T47D (cell line): ENCODE data around the gene NIPBL.
"Not testable (repeated sequence)": the region's sequence is repeated elsewhere in the genome, so short reads cannot be mapped to it uniquely, and the experiment has no call there.

Experiments used
- DNase-seq, 2 experiments: peaks; one replicate each; pipeline versions ENCODE4 v3.0.0 to v3.0.0-alpha.2; 2011 to 2012; ENCODE audit warnings: low read depth in 1 of 2, low spot score in 1 of 2
- JUND ChIP-seq: IDR thresholded peaks from 2 replicates; pipeline ENCODE4 v1.6.1; 2012; ENCODE audit warnings: low read depth
- in situ Hi-C: cut with HindIII; loops from 2 replicates; pipeline ENCODE4 v1.10.0; 2016; ENCODE audit warnings: low sequenced_read_pairs, low pct_unique_long_range_greater_than_20kb

The NIPBL gene

DNA sequence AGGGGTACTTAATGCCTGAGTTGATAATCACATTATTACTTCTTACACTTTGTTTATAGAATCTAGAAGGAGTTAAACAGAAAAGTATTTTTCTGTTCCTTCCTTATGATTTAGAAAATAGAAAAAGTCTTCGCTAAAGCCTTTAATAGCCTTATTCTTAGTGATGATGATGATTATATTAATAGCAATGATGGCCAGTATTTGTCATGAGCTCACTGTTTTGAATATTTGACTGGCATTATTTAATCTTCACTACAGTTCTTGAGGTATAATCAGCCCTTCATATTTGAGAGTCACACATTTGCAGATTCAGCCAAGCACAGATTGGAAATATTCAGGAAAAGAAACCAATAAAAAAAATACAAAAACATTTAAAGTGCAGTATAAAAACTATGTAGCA is 23.3 kb downstream of the NIPBL start:
- no peak for DNase-seq
- no peak for TF ChIP-seq JUND
- in situ Hi-C loops, result no loop called here

DNA sequence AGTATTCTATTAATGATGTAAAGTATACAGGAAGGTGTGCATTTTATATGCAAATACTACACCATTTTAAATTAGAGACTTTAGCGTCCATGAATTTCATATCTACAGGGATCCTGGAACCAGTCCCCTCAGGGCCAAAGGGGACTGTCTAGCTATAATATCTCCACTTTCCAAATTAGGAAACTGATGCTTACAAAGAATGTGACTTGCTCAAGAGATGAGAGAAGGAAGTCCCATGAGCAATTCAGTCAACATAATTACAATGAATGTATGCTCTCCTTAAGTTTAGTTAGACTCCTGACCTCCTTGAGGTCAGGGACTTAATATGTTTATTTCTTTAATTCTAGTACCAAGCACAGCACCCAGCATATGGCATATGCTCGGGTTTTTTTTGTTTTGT is 23.7 kb downstream of the NIPBL start:
- no peak for DNase-seq
- TF ChIP-seq JUND, result no peak
- in situ Hi-C loops, result no loop called here

DNA sequence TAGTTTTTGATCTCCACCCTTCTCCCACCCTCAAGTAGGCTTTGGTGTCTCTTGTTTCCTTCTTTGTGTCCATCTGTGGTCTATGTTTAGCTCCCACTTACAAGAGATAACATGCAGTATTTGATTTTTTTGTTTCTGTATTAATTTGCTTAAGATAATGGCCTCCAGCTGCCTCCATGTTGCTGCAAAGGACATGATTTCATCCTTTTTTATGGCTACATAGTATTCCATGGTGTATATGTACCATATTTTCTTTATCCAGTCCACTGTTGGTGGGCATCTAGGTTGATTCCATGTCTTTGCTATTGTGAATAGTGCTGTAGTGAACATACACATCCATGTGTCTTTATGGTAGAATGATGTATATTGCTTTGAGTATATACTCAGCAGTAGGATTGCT is 24.5 kb downstream of the NIPBL start:
- DNase-seq, in situ Hi-C loops: not testable (repeated sequence)

DNA sequence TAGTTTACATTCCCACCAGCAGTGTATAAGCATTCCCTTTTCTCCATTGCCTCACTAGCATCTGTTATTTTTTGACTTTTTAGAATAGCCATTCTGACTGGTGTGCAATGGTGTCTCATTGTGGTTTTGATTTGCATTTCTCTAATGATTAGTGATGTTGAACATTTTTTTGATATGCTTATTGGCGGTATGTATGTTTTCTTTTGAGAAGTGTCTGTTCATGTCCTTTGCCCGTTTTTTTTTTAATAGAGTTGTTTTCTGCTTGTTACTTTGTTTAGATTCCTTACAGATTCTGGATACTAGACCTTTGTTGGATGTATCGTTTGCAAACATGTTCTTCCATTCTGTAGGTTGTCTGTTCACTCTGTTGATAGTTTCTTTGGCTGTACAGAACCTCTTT is 25.3 kb downstream of the NIPBL start:
- DNase-seq, result no peak
- in situ Hi-C loops, result no loop called here
- no peak for TF ChIP-seq JUND

DNA sequence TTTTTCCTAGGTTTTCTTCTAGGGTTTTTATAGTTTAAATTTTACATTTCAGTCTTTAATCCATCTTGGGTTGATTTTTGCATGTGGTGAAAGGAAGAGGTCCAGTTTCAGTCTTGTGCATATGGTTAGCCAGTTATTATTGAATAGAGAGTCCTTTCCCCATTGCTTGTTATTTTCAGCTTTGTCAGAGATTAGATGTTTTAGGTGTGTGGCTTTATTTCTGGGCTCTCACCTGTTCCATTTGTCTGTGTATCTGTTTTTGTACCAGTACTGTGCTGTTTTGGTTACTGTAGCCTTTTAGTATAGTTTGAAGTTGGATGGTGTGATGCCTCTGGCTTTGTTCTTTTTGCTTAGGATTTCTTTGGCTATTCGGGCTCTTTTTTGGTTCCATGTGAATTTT is 25.8 kb downstream of the NIPBL start:
- DNase-seq, result no peak
- no peak for TF ChIP-seq JUND
- in situ Hi-C loops, result no loop called here

DNA sequence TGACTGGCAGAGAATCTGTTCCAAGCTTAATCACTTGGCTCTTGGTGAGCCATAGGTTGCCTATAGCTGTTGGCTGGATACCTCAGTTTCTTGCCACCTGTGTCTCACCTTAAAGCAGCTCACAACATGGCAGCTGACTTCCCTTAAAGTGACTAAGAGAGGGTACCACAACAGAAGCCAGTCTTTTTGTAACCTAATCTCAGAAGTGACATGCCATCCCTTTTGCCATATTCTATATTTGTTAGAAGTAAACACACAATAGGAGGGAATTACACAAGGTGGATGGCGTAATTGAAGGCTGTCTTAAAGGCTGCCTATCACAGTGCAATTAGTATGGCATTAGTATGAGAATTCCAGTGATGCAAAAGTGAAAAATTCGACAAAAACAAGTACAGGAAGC is 28.1 kb downstream of the NIPBL start:
- TF ChIP-seq JUND, result no peak
- DNase-seq, result no peak
- in situ Hi-C loops, result no loop called here

DNA sequence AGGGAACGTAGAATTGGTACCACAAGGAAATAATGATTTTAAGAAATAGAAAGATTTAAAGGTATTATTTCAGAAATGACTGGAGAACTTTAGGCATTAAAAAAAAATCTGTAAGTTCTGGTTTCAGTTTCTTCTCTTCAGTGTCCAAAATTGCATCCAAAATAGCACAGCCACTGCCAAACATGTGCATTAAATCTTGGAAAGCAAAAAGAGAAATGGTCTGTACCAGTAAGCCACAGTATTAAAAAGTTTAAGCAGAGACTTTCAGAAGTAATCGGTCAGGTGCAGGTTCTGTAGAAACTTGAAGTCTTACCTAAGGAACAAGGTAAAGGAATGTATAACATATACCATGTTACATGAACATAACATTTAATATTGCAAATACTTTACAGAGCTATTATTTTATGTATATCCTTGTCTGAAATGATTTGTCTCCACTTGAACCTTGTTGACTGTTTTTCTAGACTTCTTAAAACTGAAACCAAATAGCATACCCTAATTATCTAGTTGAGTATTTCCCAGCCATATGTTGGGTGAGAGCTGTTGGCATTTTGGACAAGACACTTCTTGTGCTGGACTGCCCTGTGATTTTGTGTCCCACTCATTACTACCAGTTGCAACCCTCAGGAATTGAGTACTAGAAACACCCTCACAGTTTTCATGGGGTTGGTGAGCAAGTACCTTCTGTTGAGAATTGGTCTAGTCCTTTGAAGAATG is 32.1 kb downstream of the NIPBL start:
- no peak for DNase-seq
- no peak for TF ChIP-seq JUND
- in situ Hi-C loops, result no loop called here

DNA sequence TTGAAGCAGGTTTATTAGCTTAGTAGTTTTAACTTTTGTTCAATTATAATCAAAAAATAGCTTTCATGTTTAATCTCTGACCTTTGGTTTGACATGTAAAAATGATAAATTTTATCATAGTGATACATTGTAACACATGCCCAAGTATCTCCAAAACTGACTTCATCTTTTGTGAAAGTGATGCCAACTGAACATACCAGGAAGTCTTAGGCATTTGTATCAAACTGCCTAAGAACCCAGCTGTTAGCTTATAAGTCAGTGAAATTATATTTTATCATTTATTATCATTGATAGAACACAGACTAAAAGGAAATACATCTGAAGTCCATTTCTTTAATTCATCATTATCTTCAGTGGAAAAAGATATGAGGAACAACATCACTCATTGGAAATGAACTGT is 39.1 kb downstream of the NIPBL start:
- DNase-seq, result no peak
- in situ Hi-C loops, result no loop called here
- no peak for TF ChIP-seq JUND

DNA sequence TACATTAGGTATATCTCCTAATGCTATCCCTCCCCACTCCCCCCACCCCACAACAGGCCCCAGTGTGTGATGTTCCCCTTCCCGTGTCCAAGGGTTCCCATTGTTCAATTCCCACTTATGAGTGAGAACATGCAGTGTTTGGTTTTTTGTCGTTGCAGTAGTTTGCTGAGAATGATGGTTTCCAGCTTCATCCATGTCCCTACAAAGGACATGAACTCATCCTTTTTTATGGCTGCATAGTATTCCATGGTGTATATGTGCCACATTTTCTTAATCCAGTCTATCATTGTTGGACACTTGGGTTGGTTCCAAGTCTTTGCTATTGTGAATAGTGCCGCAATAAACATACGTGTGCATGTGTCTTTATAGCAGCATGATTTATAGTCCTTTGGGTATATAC is 40.0 kb downstream of the NIPBL start:
- in situ Hi-C loops, DNase-seq: not testable (repeated sequence)

DNA sequence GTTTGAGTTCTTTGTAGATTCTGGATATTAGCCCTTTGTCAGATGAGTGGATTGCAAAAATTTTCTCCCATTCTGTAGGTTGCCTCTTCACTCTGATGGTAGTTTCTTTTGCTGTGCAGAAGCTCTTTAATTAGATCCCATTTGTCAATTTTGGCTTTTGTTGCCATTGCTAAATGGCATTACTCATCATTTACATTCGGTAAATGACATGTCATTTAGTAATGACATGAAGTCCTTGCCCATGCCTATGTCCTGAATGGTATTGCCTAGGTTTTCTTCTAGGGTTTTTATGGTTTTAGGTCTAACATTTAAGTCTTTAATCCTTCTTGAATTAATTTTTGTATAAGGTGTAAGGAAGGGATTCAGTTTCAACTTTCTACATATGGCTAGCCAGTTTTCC is 40.8 kb downstream of the NIPBL start:
- in situ Hi-C loops, DNase-seq: not testable (repeated sequence)

DNA sequence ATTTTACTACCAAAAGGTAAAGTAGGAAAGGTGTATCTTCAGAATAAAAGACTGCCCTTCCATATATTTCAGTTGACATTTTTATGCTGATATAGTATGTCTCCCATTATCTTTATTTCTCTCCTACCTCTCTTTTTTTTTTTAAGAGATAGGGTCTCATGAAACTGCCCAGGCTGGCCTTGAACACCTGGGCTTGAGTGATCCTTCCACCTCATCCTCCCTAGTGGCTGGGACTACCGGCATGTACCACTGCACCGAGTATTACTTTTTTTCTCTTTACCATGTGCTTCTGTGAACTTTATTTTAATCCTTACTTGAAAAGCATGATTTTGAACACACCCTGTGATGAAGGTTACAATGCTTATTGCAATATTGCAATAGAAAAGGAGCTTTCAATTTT is 42.7 kb downstream of the NIPBL start:
- in situ Hi-C loops, result no loop called here
- no peak for TF ChIP-seq JUND
- DNase-seq, result no peak

DNA sequence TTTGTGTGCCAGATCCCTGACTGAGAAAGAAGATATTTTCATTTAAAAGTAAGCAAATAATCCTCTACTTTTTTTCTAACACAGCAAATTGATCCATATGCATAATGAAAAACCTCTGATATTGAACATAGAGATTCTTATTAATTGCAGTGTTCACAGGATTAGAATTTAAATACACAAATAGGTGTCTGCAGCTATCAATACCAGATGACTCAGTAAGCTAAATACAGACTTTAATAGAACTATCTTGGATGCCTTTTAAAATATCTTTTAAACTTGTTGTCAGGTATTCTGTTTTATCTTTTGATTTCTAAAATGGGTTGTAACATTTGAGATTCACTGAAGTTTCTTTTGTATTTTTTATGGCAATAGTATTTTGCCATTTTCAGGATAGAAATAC is 43.1 kb downstream of the NIPBL start:
- in situ Hi-C loops, result no loop called here
- TF ChIP-seq JUND, result no peak
- DNase-seq, result no peak

DNA sequence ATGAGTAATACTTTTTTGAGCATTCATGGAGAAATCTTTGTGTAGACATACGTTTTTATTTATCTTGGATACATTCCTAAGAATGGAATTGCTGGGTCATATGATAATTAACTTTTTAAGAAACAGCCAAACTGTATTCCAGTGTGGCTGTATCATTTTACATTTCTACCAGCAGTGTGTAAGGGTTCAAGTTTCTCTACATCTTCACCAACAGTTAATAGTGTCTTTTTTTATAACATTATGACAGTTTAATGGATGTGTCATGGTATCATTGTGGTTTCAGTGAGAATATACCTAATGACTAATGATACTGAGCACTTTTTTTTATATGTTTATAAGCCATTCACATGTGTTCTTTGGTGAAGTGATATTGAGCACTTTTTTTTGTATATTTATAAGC is 52.4 kb downstream of the NIPBL start:
- in situ Hi-C loops, result no loop called here
- no peak for DNase-seq
- no peak for TF ChIP-seq JUND

DNA sequence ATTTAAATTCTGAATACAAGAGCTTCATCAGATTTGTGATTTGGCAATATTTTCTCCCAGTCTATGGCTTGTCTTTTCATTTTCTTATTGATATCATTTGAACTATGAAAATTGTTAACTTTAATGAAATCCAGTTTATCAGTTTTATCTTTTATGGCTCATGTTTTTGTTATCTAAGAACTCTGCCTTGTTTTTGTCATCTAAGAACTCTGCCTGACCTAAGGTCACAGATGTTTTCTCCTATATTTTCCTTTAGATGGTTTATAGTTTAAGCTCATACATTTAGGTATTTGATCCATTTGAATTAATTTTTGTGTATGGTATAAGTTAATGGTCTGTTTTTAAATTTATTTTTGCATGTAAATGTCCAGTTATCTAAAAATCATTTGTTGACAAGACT is 52.9 kb downstream of the NIPBL start:
- in situ Hi-C loops, result no loop called here
- TF ChIP-seq JUND, result no peak
- DNase-seq, result no peak
